ENCODE results near the gene GRM1.
"Not testable (repeated sequence)": the region's sequence is repeated elsewhere in the genome, so short reads cannot be mapped to it uniquely, and the experiment has no call there.

Gene GRM1

DNA sequence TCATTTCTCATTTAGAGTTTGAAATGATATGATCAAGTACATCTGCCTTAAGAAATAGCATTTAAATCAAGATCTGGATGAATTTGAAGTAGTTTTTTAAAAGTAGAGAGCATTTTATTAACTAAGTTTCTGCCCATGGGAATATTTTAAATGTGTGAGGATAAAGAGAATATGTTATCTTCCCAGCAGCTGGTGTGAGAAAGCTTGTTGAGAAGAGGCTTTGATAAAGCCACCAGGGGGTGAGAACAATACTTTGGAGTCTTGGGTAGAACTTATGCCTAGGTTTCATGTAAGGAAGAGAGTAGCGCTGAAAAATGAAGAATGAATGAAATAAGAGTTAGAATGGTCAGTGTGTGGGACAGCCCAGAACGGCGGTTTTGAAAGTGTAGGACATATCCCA lies 190.2 kb downstream of the GRM1 start:
- DNase-seq (ENCODE audit: extremely low read depth, low read depth): no peak
- TF ChIP-seq, protein P1, sequence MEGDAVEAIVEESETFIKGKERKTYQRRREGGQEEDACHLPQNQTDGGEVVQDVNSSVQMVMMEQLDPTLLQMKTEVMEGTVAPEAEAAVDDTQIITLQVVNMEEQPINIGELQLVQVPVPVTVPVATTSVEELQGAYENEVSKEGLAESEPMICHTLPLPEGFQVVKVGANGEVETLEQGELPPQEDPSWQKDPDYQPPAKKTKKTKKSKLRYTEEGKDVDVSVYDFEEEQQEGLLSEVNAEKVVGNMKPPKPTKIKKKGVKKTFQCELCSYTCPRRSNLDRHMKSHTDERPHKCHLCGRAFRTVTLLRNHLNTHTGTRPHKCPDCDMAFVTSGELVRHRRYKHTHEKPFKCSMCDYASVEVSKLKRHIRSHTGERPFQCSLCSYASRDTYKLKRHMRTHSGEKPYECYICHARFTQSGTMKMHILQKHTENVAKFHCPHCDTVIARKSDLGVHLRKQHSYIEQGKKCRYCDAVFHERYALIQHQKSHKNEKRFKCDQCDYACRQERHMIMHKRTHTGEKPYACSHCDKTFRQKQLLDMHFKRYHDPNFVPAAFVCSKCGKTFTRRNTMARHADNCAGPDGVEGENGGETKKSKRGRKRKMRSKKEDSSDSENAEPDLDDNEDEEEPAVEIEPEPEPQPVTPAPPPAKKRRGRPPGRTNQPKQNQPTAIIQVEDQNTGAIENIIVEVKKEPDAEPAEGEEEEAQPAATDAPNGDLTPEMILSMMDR (IDR thresholded peaks at IDR 0.05; ENCODE audit: low read depth, low read length, missing control alignments): no peak

DNA sequence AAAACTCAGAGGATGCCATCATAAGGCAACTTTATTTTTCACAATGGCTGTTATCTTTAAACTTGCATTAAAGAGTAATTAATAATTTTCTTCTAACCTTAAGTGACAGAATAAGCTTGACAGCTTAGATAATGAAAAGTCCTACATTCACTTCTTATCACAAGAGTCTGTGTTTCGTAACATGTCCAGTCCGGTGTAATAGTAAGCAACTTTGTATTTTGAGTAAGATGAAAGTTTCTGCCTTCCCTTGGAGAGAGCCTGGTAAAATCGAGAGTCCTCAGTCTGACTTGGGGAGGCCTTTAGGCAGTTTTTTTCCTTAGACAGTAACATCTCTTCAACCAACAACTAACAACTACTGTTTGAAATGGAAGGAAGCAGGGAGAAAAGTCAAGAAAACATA lies 195.6 kb downstream of the GRM1 start:
- DNase-seq (ENCODE audit: extremely low read depth, low read depth): no peak
- TF ChIP-seq, protein P1 (IDR thresholded peaks at IDR 0.05; ENCODE audit: low read depth, low read length, missing control alignments): no peak
- no peak overlapping the region for H3K4me3 ChIP-seq (replicated peaks; ENCODE audit: low read depth, low read length)

More for the DNA sequence above, 190.2 kb downstream of the GRM1 start:
- H3K4me3 ChIP-seq (replicated peaks; ENCODE audit: low read depth, low read length): no peak overlapping the region

DNA sequence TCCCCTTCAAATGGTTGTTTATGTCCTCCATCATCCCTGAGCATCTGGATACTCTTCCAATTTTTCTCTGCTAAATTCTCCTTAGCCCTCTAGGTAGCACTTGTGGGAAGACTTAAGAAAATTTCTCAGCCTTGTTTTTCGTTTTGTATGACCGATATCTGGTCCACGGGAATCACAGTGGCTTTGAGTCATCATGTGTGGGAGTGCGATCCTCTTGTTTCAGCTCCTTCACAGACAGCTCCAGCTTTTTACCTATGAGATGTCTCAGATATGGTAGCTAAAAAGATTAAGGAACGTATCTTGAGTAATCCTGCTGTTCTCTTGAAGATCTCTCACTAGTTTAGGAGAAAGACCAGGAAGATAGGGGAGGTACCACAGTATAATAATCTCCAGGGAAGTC lies 196.1 kb downstream of the GRM1 start:
- no peak for DNase-seq (ENCODE audit: extremely low read depth, low read depth)
- H3K4me3 ChIP-seq (replicated peaks; ENCODE audit: low read depth, low read length): no peak overlapping the region
- TF ChIP-seq, protein P1 (IDR thresholded peaks at IDR 0.05; ENCODE audit: low read depth, low read length, missing control alignments): no peak

DNA sequence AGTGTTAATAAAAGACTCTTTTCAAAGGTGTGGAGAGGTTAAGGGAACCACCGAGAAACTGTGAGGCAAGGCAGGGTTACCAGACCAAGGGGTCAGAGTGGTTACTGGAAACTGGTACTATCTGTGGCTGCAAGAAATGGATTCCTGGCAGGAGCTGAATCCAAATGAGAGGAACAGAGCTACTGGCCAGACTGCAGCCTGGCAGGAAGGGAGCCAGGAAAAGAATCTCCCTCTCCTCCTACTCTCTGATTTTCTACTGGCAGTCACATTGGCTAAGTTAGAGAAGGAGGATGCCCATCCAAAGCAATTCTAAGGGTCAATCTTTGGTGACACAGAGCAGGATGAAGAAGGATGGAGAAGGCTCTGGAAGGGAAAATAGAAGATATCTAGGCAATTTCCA lies 211.5 kb downstream of the GRM1 start:
- no peak for DNase-seq (ENCODE audit: extremely low read depth, low read depth)
- no peak overlapping the region for H3K4me3 ChIP-seq (replicated peaks; ENCODE audit: low read depth, low read length)
- TF ChIP-seq, protein P1 (IDR thresholded peaks at IDR 0.05; ENCODE audit: low read depth, low read length, missing control alignments): no peak

DNA sequence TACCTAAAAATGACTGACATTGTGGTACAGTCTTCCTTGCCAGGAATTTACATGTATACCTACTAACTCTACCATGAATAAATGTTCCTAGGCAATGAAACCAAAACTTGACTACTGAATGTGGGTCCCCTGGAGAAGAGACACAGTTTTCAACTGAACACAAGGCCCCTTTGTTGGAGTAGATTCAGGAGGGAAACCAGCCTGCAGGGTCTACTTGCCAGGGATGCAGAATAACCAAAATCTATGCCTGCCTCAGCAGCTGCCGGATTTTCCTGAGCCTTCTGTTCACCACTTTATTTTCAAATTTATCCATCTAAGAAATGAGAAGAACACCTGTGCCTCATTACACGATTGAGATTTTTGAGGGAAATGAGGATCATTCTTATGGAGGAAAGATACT lies 211.9 kb downstream of the GRM1 start:
- H3K4me3 ChIP-seq (replicated peaks; ENCODE audit: low read depth, low read length): no peak overlapping the region
- TF ChIP-seq, protein P1 (IDR thresholded peaks at IDR 0.05; ENCODE audit: low read depth, low read length, missing control alignments): no peak
- DNase-seq (ENCODE audit: extremely low read depth, low read depth): no peak

DNA sequence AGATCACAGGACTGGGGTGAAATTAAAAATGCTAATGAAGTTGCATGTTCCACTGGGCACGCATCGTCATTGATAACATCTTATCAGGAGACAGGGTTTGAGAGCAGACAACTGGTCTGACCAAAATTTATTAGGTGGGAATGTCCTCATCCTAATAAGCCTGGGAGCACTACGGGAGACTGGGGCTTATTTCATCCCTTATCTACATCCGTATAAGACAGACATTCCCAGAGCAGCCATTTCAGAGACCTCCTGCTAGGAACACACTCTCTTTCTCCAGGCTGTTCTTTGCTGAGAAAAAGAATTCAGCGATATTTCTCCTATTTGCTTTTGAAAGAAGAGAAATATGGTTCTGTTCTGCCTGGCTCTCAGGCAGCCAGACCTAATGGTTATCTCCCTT lies 214.8 kb downstream of the GRM1 start:
- not testable (repeated sequence) for DNase-seq (ENCODE audit: extremely low read depth, low read depth); H3K4me3 ChIP-seq (replicated peaks; ENCODE audit: low read depth, low read length)

DNA sequence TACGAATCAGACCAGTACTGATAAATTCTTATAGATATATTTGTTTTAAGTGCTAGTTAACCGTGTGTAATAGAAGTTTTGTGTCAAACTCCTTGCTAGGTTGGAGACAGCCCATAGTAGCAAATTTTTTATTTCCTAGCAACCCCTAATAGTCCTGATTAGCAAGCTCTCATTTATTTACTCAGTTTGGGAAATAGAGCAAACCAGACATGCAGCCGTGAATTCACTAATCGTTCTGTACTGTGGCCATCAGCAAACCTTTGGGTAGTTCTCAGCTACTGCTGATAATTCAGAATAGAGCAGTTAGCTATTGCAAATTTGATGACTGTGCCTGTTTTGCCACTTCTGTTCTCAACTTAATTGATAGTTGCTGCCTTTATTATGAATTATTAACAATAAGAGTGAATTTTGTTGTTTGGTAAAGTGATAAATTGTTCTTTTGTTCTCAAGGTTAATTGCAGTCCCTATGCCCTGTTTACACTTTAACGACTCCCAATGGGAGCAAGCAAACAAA lies 215.8 kb downstream of the GRM1 start:
- no peak overlapping the region for H3K4me3 ChIP-seq (replicated peaks; ENCODE audit: low read depth, low read length)
- DNase-seq (ENCODE audit: extremely low read depth, low read depth): no peak
- TF ChIP-seq, protein P1 (IDR thresholded peaks at IDR 0.05; ENCODE audit: low read depth, low read length, missing control alignments): no peak
